MM.1S (cell line): ENCODE data around the gene COX20.

Experiments
- DNase-seq: peaks from one replicate; pipeline ENCODE4 v3.0.0-alpha.2; 2015
- H2AFZ ChIP-seq: fragments of 300-600 bp; sonication (generic); 2 replicates; pipeline ENCODE4 v1.6.0; 2016; ENCODE audit warnings: antibody characterized with exemption, low read length
- H3F3A ChIP-seq: fragments of 300-600 bp; sonication (generic); 2 replicates; pipeline ENCODE4 v1.6.1; 2016; ENCODE audit warnings: mild to moderate bottlenecking, antibody characterized with exemption, low read length, moderate library complexity, mixed read lengths; ENCODE audit not compliant: insufficient read depth
- H3K27ac ChIP-seq: fragments of 300-600 bp; sonication (generic); 2 replicates; pipeline ENCODE4 v1.5.1; 2016; ENCODE audit warnings: mild to moderate bottlenecking, low read length
- H3K27me3 ChIP-seq: fragments of 300-600 bp; sonication (generic); replicated peaks from 2 replicates; pipeline ENCODE4 v1.6.0; 2016; ENCODE audit warnings: low read length; ENCODE audit not compliant: insufficient read depth
- H3K36me3 ChIP-seq: fragments of 300-600 bp; sonication (generic); replicated peaks from 2 replicates; pipeline ENCODE4 v1.6.1; 2016; ENCODE audit warnings: mild to moderate bottlenecking, low read length, mixed read lengths; ENCODE audit not compliant: insufficient read depth
- H3K4me1 ChIP-seq: fragments of 300-600 bp; sonication (generic); 2 replicates; pipeline ENCODE4 v1.6.1; 2016; ENCODE audit warnings: low read length, mixed read lengths
- H3K4me2 ChIP-seq: fragments of 300-600 bp; sonication (generic); 2 replicates; pipeline ENCODE4 v1.6.0; 2016; ENCODE audit warnings: low read depth, low read length
- H3K4me3 ChIP-seq: fragments of 300-600 bp; sonication (generic); 2 replicates; pipeline ENCODE4 v1.5.1; 2016; ENCODE audit warnings: low read length, mixed read lengths
- H3K79me2 ChIP-seq: fragments of 300-600 bp; sonication (generic); 2 replicates; pipeline ENCODE4 v1.6.1; 2016; ENCODE audit warnings: mixed run types, low read length, mixed read lengths
- H3K9ac ChIP-seq: fragments of 300-600 bp; sonication (generic); 2 replicates; pipeline ENCODE4 v1.6.1; 2016; ENCODE audit warnings: low read length, mixed read lengths
- H3K9me2 ChIP-seq: fragments of 300-600 bp; sonication (generic); replicated peaks from 2 replicates; pipeline ENCODE4 v1.6.1; 2016; ENCODE audit warnings: mild to moderate bottlenecking, low read length, mixed read lengths; ENCODE audit not compliant: insufficient read depth
- H3K9me3 ChIP-seq: fragments of 300-600 bp; sonication (generic); replicated peaks from 2 replicates; pipeline ENCODE4 v1.6.1; 2016; ENCODE audit warnings: mild to moderate bottlenecking, low read length, mixed read lengths; ENCODE audit not compliant: insufficient read depth
- H4K20me1 ChIP-seq: fragments of 300-600 bp; sonication (generic); 2 replicates; pipeline ENCODE4 v1.6.1; 2016; ENCODE audit warnings: mild to moderate bottlenecking, low read length, moderate library complexity, mixed read lengths; ENCODE audit not compliant: insufficient read depth
- CTCF ChIP-seq: fragments of 300-600 bp; sonication (generic); IDR thresholded peaks from 2 replicates; pipeline ENCODE4 v1.5.1; 2016; ENCODE audit warnings: antibody characterized with exemption, low read length, mixed read lengths
- EZH2 ChIP-seq: fragments of 300-600 bp; sonication (generic); optimal IDR thresholded peaks from 2 replicates; pipeline ENCODE3; 2017; ENCODE audit warnings: low read depth, mild to moderate bottlenecking, antibody characterized with exemption, low read length, mixed read lengths
- EZH2phosphoT487 ChIP-seq: fragments of 300-600 bp; sonication (generic); IDR thresholded peaks from 2 replicates; pipeline ENCODE4 v1.6.1; 2018; ENCODE audit warnings: antibody characterized with exemption, low read length

Gene COX20

GRCh38 chr1:244860078-244860477, 24.6 kb downstream of the COX20 start:
- Histone ChIP-seq H3K36me3 (peaks cover 58% of the 10 kb centered on the region), H3F3A (peaks cover 51% of the 10 kb centered on the region), H3K79me2 (peaks cover 93% of the 10 kb centered on the region), H3K4me3 (no peak overlapping the region), H3K4me2 (peak overlapping the region; percentile 79; the same call in 1 of the 2 replicates), H3K9me2 (no peaks in the 10 kb centered on the region), H3K27me3 (no peaks in the 10 kb centered on the region), H4K20me1 (peaks cover 75% of the 10 kb centered on the region), H3K9me3 (no peaks in the 10 kb centered on the region), H3K9ac (no peak overlapping the region), H3K4me1 (0 out of 2 replicates have a peak, but pooled peaks cover 9% of the 10 kb centered on the region), H2AFZ (no peak overlapping the region), H3K27ac (no peak overlapping the region)
- no peak for DNase-seq
- TF ChIP-seq EZH2phosphoT487 = no peak
- TF ChIP-seq CTCF = no peak
- TF ChIP-seq EZH2 = no peak

GRCh38 chr1:244860914-244861610, 25.6 kb downstream of the COX20 start:
- Histone ChIP-seq H3K4me2 (peak overlapping the region; percentile 79), H3K9me3 (no peaks in the 10 kb centered on the region), H3K4me3 (peak overlapping the region; percentile 94), H4K20me1 (peaks cover 65% of the 10 kb centered on the region), H3K36me3 (peaks cover 50% of the 10 kb centered on the region), H3K79me2 (peaks cover 83% of the 10 kb centered on the region), H2AFZ (no peak overlapping the region), H3K9ac (peak overlapping the region; percentile 81; the same call in 1 of the 2 replicates), H3K27ac (no peak overlapping the region), H3F3A (peaks cover 43% of the 10 kb centered on the region), H3K27me3 (no peaks in the 10 kb centered on the region), H3K9me2 (no peaks in the 10 kb centered on the region), H3K4me1 (0 out of 2 replicates have a peak, but pooled peaks cover 9% of the 10 kb centered on the region)
- no peak for DNase-seq
- no peak for TF ChIP-seq EZH2phosphoT487
- no peak for TF ChIP-seq CTCF

- Histone ChIP-seq H2AFZ (no peak overlapping the region), H3K4me3 (peak overlapping the region; percentile 94), H3K27ac (no peak overlapping the region; the same call in 1 of the 2 replicates), H3K27me3 (no peaks in the 10 kb centered on the region), H3F3A (peaks cover 37% of the 10 kb centered on the region), H3K9ac (peak overlapping the region; percentile 81; the same call in 1 of the 2 replicates), H3K4me1 (0 out of 2 replicates have a peak, but pooled peaks cover 9% of the 10 kb centered on the region), H3K9me3 (no peaks in the 10 kb centered on the region), H3K36me3 (peaks cover 44% of the 10 kb centered on the region), H3K79me2 (peaks cover 77% of the 10 kb centered on the region), H3K9me2 (no peaks in the 10 kb centered on the region), H3K4me2 (peak overlapping the region; percentile 79), H4K20me1 (peaks cover 59% of the 10 kb centered on the region)
- no peak for DNase-seq
- no peak for TF ChIP-seq EZH2phosphoT487
- TF ChIP-seq EZH2 = no peak
- no peak for TF ChIP-seq CTCF
These were observed 26.2 kb downstream of the COX20 start for GRCh38 chr1:244861683-244862082.
